RKO (cell line): ENCODE results near the gene PRIM2.
"Not testable (repeated sequence)": the region's sequence is repeated elsewhere in the genome, so short reads cannot be mapped to it uniquely, and the experiment has no call there.

ENCODE experiments used
- DNase-seq: peaks from one replicate; pipeline ENCODE4 v3.0.0-alpha.2; 2016; ENCODE audit warnings: low spot score

Gene PRIM2

GRCh38 chr6:57365076-57365583 is 47.7 kb downstream of the PRIM2 start:
- not testable (repeated sequence) for DNase-seq

DNA sequence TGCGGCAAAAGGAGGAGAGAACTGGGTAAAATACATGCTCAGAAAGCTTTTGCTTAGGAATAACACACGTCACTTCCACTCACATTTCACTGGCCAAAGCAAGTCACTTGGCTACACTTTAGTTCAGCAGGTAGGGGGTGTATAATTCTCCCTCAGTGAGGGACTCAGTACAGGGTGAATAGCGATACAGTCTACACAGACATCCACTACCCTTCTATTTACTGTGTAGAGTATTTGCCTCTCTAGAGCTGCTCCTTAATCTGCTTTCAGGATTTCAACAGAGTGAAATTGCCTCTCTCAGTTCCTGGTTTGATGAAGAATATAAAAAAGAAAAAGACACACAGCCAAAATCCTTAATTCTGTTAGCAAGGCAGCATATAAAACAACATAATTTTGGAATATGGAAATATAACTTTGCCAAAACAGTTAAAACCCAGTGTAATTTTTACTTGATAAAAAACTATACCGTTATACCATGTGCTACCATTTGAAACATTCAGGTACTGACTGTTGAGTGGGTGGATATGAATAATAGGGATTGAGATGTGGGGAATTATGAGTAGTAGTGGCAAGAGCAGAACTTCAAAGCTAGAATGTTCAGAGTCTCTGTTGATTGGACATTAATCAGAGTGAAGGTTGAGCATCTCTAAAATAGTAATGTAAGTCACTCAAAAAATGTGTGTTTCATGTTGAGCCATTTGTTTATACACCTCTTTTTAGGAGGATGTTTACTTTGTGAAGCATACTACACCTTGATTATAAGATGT is 51.7 kb downstream of the PRIM2 start:
- peak; percentile 5 for DNase-seq

DNA sequence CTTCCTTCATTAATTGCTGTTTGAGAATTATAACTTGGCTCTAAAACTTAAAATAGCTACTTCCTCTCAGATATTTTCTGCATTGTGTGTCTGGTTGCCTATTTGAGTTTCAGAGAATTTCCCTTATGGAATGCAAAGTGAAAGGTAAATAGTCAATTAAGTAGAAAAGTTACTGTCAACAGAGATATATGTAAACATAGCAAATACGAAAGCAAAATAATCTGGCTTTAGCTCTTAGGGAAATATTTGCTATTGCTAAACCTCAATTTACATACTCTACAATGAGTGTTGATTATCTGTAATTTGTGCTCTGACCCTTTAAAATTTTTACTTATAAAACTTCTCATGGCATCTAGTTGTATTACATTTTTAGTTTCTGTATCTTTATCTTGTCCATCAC is 54.3 kb downstream of the PRIM2 start:
- DNase-seq = not testable (repeated sequence)

DNA sequence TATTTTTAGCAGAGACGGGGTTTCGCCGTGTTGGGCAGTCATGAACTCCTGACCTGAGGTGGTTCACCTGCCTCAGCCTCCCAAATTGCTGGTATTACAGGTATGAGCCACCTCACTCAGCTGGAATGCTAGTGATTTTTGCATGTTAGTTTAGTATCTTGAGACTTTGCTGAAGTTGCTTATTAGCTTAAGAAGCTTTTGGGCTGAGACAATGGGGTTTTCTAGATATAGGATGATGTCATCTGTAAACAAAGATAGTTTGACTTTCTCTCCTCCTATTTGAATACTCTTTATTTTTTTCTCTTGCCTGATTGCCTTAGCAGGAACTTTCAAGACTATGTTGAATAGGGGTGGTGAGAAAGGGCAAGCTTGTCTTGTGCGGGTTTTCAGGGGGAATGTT is 57.3 kb downstream of the PRIM2 start:
- not testable (repeated sequence) for DNase-seq

- not testable (repeated sequence) for DNase-seq
Measured at GRCh38 chr6:57376083-57376482, 58.7 kb downstream of the PRIM2 start.

- DNase-seq = not testable (repeated sequence)
Measured at GRCh38 chr6:57389038-57389592, 71.7 kb downstream of the PRIM2 start.

- DNase-seq = not testable (repeated sequence)
Measured at GRCh38 chr6:57390818-57391217, 73.4 kb downstream of the PRIM2 start.

DNA sequence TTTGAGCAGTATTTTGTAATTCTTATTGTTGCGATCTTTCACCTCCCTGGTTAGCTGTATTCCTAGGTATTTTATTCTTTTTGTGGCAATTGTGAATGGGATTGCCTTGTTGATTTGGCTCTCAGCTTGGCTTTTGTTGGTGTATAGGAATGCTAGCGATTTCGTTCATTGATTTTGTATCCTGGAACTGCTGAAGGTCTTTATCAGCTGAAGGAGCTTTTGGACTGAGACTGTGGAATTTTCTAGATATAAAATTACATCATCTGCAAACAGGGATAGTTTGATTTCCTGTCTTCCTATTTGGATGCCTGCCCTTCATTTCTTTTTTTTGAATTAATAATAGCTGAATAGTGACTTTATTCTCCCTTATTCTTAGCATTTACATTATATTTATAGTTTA is 74.6 kb downstream of the PRIM2 start:
- not testable (repeated sequence) for DNase-seq

- not testable (repeated sequence) for DNase-seq
Measured at GRCh38 chr6:57419341-57419740, 101.9 kb downstream of the PRIM2 start.

DNA sequence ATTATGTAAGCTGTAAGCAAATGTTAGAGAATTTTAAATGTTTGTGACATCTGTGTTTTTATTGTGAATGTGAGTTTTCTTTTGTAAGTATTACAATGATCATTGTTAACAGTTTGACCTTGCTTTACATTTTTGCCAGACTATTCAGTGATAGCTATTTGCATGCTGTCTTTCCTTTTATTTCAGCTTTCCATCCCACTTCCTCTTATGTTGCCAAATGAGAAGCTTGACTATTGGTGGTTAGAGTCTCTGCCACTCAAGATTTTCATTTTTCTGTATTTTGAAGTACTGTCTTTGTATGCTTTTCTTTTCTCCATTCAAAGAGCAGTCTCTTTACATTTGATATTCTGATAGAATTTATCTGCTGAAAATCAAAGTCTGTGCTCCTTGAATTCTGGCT is 104.1 kb downstream of the PRIM2 start:
- DNase-seq = no peak

DNA sequence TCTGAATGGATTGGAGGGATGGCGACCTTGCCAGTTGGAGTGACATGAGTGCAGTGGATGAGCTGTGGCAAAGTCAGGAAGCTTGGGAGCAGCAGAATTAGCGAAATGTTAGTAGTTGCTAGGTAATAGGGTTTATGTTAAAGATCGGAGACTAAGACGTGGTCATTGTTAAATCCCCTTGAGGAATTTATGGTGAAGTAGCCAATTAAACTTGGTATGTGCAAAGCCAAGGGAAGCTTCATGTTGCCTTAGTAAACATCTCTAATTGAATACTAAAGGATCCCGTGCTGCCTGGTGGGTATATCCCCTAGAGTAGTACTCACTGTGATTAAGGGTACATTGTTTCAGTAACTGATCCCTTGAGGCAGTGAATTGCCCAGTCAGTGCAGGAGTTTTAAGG is 106.0 kb downstream of the PRIM2 start:
- DNase-seq = no peak

DNA sequence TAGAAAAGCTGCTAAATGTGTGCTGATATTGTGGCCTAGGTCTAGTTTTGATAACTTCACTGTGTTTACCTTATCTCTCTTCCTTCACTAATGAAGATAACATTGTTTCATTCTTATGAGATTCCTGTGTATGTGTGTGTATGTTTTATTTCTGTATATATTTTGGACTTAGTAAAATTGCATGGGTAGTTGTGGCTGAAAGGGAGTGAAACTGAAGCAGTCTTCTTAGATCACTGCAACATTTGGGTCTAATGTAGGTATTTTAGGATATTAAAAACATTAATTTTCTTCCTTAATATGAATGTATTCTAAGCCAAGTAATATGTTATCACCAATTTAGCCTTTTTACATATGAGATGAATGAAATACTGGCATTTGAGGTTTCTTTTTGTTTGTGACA is 114.3 kb downstream of the PRIM2 start:
- not testable (repeated sequence) for DNase-seq

- DNase-seq = no peak
Measured at GRCh38 chr6:57432157-57432556, 114.7 kb downstream of the PRIM2 start.

DNA sequence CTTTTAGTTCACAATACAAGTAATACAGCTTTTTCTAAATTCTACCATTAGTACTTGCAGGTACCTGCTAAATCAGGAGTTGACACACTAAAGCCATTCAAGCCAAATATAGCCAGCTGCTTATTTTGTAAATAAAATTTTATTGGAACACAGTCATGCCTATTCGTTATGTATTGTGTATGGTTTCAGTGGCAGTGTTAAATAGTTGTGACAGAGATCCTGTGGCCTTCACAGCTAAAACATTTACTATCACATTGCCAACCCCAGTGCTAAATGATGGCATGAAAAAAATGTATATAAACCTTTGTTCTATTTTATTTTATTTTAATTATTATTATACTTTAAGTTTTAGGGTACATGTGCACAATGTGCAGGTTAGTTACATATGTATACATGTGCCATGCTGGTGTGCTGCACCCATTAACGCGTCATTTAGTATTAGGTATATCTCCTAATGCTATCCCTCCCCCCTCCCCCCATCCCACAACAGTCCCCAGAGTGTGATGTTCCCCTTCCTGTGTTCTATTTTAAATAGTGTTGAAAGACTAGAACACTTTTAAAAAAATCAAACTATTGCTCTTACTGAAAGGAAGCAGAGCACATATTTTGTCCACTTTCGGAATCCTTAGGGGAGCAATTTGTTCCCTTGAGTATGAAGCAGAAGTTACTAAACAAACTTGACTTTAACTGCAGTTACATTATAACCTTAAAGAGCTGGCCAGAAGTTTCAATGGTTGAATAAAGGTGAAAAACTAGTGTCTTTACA is 115.7 kb downstream of the PRIM2 start:
- DNase-seq = no peak

- not testable (repeated sequence) for DNase-seq
Measured at GRCh38 chr6:57433790-57434189, 116.4 kb downstream of the PRIM2 start.

DNA sequence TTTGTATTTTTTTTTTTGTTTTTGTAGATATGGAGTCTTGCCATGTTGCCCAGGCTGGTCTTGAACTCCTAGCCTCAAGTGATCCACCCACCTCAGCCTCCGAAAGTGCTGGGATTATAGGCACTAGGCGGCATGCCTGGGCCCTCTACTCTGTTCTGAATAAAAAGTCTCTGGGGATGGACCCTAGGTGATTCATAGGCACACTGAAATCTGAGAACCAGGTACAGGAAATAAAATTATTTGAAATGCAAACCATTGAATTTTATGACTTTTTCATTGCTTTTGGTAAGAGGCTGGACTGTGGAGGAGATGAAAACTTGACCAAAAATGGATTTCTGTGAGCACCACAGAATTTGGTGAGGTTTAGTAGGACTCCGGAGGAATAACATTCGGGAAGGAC is 117.5 kb downstream of the PRIM2 start:
- DNase-seq = no peak

- no peak for DNase-seq
Measured at GRCh38 chr6:57435475-57436160, 118.2 kb downstream of the PRIM2 start.

DNA sequence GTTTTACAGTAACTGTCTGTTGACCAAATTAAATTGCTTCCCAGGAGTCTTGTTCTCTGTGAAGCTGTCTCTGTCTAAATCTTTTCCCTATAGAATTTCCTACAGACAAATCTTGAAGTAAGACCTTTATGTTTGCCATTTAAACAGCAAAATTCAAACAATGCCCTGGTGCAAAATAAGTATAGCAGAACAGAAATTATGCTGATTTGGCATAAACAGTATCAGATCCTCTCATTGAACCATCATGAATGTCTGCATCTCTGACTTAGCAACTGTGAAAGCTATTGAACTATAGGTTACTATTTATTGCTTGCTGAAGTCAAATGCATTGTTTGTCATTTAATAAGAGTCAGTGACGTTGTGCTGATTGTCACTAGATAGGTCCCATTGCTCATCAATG is 123.3 kb downstream of the PRIM2 start:
- not testable (repeated sequence) for DNase-seq

DNA sequence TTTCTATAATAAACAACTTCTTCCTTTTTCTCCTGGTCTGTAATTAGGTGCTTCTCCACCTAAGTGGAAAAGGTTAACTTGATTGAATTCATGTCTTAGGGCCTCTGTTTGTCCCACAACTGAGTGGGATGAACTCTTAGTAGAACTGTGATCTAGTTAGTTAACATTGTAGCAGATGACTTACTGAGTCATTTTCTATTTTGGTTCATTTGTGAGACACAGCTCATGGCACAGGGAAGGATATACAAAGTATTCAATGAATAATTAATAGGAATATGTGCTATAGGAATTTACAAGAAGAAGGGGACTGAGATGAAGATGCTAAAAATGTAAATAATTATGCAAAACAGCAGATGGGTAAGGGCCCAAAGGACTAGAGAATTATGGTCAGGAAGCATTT is 124.7 kb downstream of the PRIM2 start:
- DNase-seq = not testable (repeated sequence)

- not testable (repeated sequence) for DNase-seq
Measured at GRCh38 chr6:57443181-57443580, 125.8 kb downstream of the PRIM2 start.

GRCh38 chr6:57444787-57445186 is 127.4 kb downstream of the PRIM2 start:
- DNase-seq = not testable (repeated sequence)

GRCh38 chr6:57445379-57445778 is 127.9 kb downstream of the PRIM2 start:
- DNase-seq = not testable (repeated sequence)
